HepG2 (cell line): ENCODE measurements around the gene USP34. TPM values are rescaled to one million over a fixed set of nuclear protein-coding genes. Genes with fewer than 3 reads are reported as not detected.

Experiments
- MXD1 ChIP-seq: sonication (generic); formaldehyde crosslinking; IDR thresholded peaks from 2 replicates; pipeline ENCODE4 v1.4.0; 2020; ENCODE audit warnings: mild to moderate bottlenecking, missing genetic modification reagents
- MZF1 ChIP-seq: sonication (generic); formaldehyde crosslinking; IDR thresholded peaks from 2 replicates; pipeline ENCODE4 v1.8.1; 2023; ENCODE audit warnings: mild to moderate bottlenecking, missing genetic modification reagents, borderline replicate concordance
- PCBP2 ChIP-seq: fragments of 200-400 bp; formaldehyde crosslinking; optimal IDR thresholded peaks from 2 replicates; pipeline ENCODE3; 2018; ENCODE audit warnings: low read length, low read depth; ENCODE audit not compliant: poor library complexity, severe bottlenecking
- RNF219 ChIP-seq: sonication (generic); formaldehyde crosslinking; IDR thresholded peaks from 2 replicates; pipeline ENCODE4 v1.5.0; 2020; ENCODE audit warnings: mild to moderate bottlenecking, missing genetic modification reagents
- SSRP1 ChIP-seq: IDR thresholded peaks from 2 replicates; pipeline ENCODE4 v1.6.1; 2016; ENCODE audit warnings: control low read depth
- polyA plus RNA-seq, 8 experiments: library from polyadenylated mRNA; depleted of rRNA in 3 of 8; stranded (reverse) in 7 of 8; unstranded in 1 of 8; fragments of >200 nt; fragmentation: Illumina TruSeq in 4 of 8; extraction: Trizol in 4 of 8; gene quantifications; 2 replicates each; pipeline versions ENCODE4 v1.2.1 to v1.2.3, GENCODE V29; 2011 to 2016; ENCODE audit warnings: low read depth in 4 of 8, missing spikeins in 1 of 8, mixed read lengths in 1 of 8; ENCODE audit not compliant: insufficient read depth in 1 of 8
- total RNA-seq, 5 experiments: library from RNA; depleted of rRNA; stranded (reverse); fragments of >200 nt; fragmentation: Illumina TruSeq; extraction: Trizol; gene quantifications; 2 replicates each; pipeline ENCODE4 v1.2.3, GENCODE V29; 2016; ENCODE audit warnings: low read depth in 1 of 5
- TF ChIP-seq, protein P1 (sequence below): sonication (generic); formaldehyde crosslinking; IDR thresholded peaks from 2 replicates; pipeline ENCODE4 v1.9.0; 2021; ENCODE audit warnings: missing genetic modification reagents, borderline replicate concordance

The USP34 gene
- total and polyA plus RNA-seq, 2 of the 13 experiments (the other 11 are each of a cell fraction or from before 2014, with no cell fraction given): 99.2 to 100 TPM

DNA sequence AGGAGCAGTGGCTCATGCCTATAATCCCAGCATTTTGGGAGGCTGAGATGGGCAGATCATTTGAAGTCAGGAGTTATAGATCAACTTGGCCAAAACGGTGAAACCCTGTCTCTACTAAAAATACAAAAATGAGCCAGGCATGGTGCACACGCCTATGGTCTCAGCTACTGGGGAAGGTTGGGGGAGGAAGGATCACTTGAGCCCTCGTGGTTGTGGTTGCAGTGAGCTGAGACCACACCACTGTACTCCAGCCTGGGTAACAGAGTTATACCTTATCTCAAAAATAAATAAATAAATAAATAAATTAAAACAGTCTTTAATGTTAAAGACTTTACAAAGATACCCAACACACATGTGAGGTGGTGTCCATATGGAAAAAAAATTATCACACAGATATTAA is 174.9 kb downstream of the USP34 start (continued):
- TF ChIP-seq RNF219 (CRISPR knock-in tag): no peak
- TF ChIP-seq MZF1: no peak
- no peak for TF ChIP-seq PCBP2
- TF ChIP-seq MXD1 (CRISPR knock-in tag): no peak
- TF ChIP-seq, protein P1, sequence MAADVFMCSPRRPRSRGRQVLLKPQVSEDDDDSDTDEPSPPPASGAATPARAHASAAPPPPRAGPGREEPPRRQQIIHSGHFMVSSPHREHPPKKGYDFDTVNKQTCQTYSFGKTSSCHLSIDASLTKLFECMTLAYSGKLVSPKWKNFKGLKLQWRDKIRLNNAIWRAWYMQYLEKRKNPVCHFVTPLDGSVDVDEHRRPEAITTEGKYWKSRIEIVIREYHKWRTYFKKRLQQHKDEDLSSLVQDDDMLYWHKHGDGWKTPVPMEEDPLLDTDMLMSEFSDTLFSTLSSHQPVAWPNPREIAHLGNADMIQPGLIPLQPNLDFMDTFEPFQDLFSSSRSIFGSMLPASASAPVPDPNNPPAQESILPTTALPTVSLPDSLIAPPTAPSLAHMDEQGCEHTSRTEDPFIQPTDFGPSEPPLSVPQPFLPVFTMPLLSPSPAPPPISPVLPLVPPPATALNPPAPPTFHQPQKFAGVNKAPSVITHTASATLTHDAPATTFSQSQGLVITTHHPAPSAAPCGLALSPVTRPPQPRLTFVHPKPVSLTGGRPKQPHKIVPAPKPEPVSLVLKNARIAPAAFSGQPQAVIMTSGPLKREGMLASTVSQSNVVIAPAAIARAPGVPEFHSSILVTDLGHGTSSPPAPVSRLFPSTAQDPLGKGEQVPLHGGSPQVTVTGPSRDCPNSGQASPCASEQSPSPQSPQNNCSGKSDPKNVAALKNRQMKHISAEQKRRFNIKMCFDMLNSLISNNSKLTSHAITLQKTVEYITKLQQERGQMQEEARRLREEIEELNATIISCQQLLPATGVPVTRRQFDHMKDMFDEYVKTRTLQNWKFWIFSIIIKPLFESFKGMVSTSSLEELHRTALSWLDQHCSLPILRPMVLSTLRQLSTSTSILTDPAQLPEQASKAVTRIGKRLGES (CRISPR knock-in tag): no peak
- TF ChIP-seq SSRP1: no peak
